ENCODE data around the gene SDF4.

The SDF4 gene

DNA sequence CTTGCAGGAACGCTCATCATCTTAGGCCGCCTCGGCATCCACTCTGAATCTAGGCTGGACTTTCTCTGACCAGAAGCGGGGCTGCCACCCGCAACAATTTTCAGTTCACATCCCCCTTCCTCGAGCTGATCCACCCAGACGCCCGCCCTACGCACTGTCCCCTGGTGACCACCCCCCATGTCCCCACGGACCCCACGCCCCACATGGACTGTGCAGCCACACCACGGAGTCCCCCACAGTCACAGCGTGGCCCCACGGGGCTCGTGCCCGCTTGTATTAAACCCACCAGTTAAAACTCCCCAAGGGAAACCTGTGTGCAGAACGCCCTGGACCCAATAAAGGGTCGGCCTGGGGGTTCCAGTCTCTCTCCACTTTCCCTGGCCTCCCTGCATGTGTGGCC is 27.7 kb upstream of the SDF4 start:
- no peak for DNase-seq (ENCODE audit: extremely low read depth, low read depth)
- TF ChIP-seq, protein P1, sequence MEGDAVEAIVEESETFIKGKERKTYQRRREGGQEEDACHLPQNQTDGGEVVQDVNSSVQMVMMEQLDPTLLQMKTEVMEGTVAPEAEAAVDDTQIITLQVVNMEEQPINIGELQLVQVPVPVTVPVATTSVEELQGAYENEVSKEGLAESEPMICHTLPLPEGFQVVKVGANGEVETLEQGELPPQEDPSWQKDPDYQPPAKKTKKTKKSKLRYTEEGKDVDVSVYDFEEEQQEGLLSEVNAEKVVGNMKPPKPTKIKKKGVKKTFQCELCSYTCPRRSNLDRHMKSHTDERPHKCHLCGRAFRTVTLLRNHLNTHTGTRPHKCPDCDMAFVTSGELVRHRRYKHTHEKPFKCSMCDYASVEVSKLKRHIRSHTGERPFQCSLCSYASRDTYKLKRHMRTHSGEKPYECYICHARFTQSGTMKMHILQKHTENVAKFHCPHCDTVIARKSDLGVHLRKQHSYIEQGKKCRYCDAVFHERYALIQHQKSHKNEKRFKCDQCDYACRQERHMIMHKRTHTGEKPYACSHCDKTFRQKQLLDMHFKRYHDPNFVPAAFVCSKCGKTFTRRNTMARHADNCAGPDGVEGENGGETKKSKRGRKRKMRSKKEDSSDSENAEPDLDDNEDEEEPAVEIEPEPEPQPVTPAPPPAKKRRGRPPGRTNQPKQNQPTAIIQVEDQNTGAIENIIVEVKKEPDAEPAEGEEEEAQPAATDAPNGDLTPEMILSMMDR (IDR thresholded peaks at IDR 0.05; ENCODE audit: low read depth, low read length), result no peak

DNA sequence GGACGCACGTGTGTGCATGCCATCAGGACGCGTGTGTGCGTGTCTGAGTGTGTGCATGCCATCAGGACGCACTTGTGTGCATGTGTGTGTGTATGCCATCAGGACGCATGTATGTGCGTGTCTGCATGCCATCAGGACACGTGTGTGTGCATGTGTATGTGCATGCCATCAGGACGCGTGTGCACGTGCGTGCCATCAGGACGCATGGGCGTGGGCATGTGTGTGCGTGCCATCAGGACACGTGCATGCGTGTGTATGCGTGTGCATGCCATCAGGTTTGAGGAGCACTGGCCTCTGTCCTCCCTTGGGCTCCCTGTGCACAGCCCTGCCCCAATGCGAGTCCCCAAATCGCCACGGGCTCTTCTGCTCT is 27.3 kb upstream of the SDF4 start:
- no peak for DNase-seq (ENCODE audit: extremely low read depth, low read depth)
- TF ChIP-seq, protein P1 (IDR thresholded peaks at IDR 0.05; ENCODE audit: low read depth, low read length), result no peak

DNA sequence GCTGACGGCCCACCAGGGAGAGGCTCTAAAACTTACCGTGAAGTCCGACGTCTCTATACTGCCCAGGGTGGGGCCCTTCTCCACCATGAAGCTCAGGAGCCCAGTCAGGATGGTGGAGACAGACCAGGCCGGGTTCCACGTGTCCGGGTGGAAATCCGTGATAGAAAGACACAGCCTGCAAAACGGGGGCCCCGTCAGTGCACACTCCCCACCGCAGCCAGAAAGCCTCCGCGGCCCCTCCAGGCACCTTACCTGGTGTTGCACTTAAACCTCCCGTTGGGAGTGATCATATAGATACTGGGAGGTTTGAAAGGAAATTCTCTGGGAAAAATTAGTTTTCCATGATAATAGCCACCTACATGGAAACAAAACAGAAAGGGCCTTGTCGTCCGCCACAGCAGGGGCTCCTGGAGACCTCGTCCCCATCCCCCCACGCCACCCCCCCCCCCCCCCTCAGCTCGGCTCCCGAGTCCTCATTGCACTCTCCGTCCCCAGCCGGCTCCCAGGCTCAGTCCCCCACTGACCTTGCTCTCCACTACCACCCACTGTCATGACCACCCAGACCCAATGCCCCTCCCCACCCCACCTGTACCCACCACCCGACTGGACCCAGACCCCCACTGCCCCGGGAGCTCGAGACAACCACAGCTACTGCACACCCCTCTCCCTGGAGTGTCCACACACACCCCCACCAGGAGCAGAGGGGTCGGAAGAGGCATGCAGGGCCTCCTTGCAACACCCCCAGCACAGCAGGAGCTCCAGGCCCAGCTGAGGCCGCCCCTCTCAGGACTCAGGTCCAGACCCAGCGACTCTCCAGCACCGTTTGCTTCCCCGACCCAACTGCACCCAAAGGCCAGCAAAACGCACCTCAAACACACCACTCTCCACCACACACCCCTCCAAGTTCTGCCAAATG is 25.4 kb upstream of the SDF4 start:
- no peak for DNase-seq (ENCODE audit: extremely low read depth, low read depth)
- TF ChIP-seq, protein P1 (IDR thresholded peaks at IDR 0.05; ENCODE audit: low read depth, low read length), result no peak

DNA sequence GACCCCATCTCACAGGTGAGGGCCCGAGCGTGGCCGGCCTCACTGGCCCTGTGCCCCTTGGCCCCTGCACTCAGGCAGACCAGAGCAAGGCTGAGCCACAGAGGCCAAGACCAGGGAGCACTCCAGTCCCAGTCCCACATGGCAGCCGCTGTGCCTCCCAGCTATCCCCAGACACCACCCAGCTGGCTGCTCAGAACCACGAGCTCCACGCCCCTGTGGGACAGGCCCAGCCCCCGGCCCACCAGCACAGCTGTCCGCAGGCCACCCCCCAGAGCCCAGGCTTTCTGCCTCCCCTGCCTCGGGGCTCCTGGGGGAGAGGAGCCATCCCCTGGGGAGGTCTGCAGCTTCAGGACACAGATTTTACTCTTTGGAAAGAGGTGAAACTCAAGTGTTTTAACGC is 23.8 kb upstream of the SDF4 start:
- TF ChIP-seq, protein P1 (IDR thresholded peaks at IDR 0.05; ENCODE audit: low read depth, low read length), result no peak
- no peak for DNase-seq (ENCODE audit: extremely low read depth, low read depth)

DNA sequence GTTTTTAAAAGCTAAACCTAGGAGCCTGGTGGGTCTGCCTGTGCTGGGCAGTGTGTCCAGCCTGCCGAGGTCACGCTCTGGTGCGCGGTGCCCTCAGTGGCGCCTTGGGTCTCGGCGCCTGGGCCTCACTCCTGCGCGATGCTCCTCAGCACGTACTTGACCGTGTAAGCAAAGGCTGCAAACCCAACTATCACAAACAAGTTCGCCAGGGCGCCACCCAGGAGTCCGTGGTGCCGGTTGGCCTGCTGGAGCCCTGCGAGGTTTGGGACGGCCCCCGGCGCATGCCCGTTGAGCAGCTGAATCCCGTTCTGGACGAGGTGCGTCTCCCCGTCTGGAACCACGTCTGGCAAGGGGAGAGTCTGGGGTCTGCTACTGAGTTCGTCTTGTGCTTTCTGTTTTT is 23.3 kb upstream of the SDF4 start:
- TF ChIP-seq, protein P1 (IDR thresholded peaks at IDR 0.05; ENCODE audit: low read depth, low read length), result no peak
- DNase-seq (ENCODE audit: extremely low read depth, low read depth), result no peak

DNA sequence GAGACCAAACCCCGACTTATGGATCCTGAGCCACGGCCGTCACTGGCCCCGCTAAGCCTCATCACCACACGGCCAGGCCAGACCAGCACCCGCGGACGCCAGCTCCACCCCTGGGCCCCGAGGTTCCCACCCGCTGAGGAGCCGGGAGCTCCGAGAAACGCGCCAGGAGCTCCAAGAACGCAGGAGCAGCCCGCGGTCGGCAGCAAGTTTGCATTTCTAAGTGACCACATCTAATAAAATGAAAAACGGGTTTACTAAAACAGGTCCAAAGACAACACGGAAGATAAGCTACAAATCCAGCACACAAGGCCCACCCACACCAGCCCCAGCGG is 22.8 kb upstream of the SDF4 start:
- TF ChIP-seq, protein P1 (IDR thresholded peaks at IDR 0.05; ENCODE audit: low read depth, low read length), result no peak
- DNase-seq (ENCODE audit: extremely low read depth, low read depth), result no peak

DNA sequence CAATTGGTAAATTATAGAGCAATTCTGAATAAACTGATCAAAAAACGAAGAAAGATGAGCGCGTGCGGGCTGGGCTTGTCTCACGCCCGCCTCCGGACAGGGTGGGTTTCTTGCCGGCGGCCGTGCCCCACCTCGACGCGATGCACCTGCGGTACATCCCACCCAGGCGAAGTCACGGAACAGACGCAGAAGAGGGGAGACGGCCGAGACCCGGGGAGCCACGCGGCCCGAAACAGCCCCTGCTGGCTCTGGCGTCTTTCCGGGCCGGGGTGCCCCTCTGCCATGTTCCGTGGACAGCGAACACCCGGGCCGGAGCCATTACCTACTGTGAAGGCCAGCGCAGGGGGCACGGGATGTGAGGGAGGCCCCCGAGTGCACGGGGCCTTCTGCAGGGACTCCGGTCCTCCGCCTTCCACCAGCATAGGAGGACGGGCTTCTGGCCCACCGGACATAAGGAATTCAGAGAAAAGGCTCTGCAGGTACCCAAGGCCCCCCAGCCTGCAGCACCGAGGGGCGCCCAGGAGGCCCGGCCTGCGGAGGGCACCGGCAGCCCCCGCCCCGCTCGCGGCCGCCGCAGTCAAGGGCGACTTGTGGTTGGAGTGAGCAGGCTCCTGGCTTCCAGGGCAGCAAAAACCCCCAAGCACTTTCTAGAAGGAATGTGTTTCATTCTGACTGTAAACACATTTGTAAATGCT is 22.3 kb upstream of the SDF4 start:
- DNase-seq (ENCODE audit: extremely low read depth, low read depth), result no peak
- TF ChIP-seq, protein P1 (IDR thresholded peaks at IDR 0.05; ENCODE audit: low read depth, low read length), result no peak
